ENCODE data around the gene EXOC5.
A peak's percentile ranks its signal among the peaks of the same experiment; 100 is the strongest.
"Not testable (repeated sequence)": the region's sequence is repeated elsewhere in the genome, so short reads cannot be mapped to it uniquely, and the experiment has no call there.

The EXOC5 gene

GRCh38 chr14:57268161-57269069 lies at the start of gene EXOC5, which contains the start of gene AP5M1:
EXOC5 (minus strand) TSS chr14:57268905; CDS start chr14:57268648, 257 bp downstream.
AP5M1 (plus strand) TSS chr14:57268971; CDS start chr14:57269315, 344 bp downstream.
- peak; percentile 98 for DNase-seq

GRCh38 chr14:57317248-57317833 lies 48.6 kb upstream of the EXOC5 start:
- DNase-seq = peak; percentile 84

GRCh38 chr14:57314396-57315089 lies 45.8 kb upstream of the EXOC5 start:
- DNase-seq = no peak

- DNase-seq = no peak
Observed at GRCh38 chr14:57302883-57303282, 34.2 kb upstream of the EXOC5 start.

- no peak for DNase-seq
Observed at GRCh38 chr14:57299511-57299910, 30.8 kb upstream of the EXOC5 start.

GRCh38 chr14:57297852-57298251 lies 29.1 kb upstream of the EXOC5 start:
- no peak for DNase-seq

- DNase-seq = no peak
Observed at GRCh38 chr14:57295239-57295638, 26.5 kb upstream of the EXOC5 start.

- no peak for DNase-seq
Observed at GRCh38 chr14:57293866-57294837, 25.4 kb upstream of the EXOC5 start.

- no peak for DNase-seq
Observed at GRCh38 chr14:57291692-57292647, 23.3 kb upstream of the EXOC5 start.

- no peak for DNase-seq
Observed at GRCh38 chr14:57290751-57291150, 22.0 kb upstream of the EXOC5 start.

GRCh38 chr14:57287745-57288144 lies 19.0 kb upstream of the EXOC5 start:
- DNase-seq = no peak

GRCh38 chr14:57277062-57277461 lies 8.4 kb upstream of the EXOC5 start:
- no peak for DNase-seq

GRCh38 chr14:57275023-57275664 lies 6.4 kb upstream of the EXOC5 start:
- no peak for DNase-seq

GRCh38 chr14:57274551-57274950 lies 5.8 kb upstream of the EXOC5 start:
- DNase-seq = no peak

- no peak for DNase-seq
Observed at GRCh38 chr14:57273236-57273635, 4.5 kb upstream of the EXOC5 start.

GRCh38 chr14:57266065-57266464 lies 2.6 kb downstream of the EXOC5 start:
- DNase-seq = no peak

- DNase-seq = no peak
Observed at GRCh38 chr14:57262117-57262516, 6.6 kb downstream of the EXOC5 start.

- DNase-seq = no peak
Observed at GRCh38 chr14:57261604-57262003, 7.1 kb downstream of the EXOC5 start.

GRCh38 chr14:57259672-57260071 lies 9.0 kb downstream of the EXOC5 start:
- no peak for DNase-seq

GRCh38 chr14:57258221-57258620 lies 10.5 kb downstream of the EXOC5 start:
- not testable (repeated sequence) for DNase-seq

GRCh38 chr14:57254884-57255283 lies 13.8 kb downstream of the EXOC5 start:
- DNase-seq = no peak
